ENCODE measurements around the gene ANKRD13B. TPM values are rescaled to one million over a fixed set of nuclear protein-coding genes. Genes with fewer than 3 reads are reported as not detected.

The ANKRD13B gene
- total RNA-seq, 1 donor from 2014 or later = 2.8 TPM

DNA sequence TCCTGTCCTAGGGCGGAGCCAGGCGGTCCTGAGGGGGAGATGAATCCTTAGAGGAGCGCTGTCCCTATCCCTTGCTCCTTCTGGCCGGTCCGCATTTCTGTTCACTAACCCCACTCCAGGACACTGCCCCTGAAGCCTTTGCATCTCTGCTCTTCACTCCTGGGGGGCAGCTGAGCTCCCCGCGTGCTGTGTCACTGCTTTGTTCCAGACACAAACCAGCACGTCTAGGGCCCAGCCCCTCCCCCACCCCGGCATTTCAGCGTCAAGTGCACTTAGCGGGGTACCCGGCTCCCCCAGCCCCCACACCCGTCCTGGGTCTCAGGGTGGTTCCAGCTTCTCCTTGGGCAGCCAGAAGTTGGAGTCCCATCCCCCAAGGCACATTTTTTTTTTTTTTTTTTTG, 20.9 kb downstream of the ANKRD13B start:
- TF ChIP-seq EZH2 (IDR thresholded peaks at IDR 0.05) (no peak), EZH2phosphoT487 (IDR thresholded peaks at IDR 0.05) (no peak)
- TF ChIP-seq, protein P1, sequence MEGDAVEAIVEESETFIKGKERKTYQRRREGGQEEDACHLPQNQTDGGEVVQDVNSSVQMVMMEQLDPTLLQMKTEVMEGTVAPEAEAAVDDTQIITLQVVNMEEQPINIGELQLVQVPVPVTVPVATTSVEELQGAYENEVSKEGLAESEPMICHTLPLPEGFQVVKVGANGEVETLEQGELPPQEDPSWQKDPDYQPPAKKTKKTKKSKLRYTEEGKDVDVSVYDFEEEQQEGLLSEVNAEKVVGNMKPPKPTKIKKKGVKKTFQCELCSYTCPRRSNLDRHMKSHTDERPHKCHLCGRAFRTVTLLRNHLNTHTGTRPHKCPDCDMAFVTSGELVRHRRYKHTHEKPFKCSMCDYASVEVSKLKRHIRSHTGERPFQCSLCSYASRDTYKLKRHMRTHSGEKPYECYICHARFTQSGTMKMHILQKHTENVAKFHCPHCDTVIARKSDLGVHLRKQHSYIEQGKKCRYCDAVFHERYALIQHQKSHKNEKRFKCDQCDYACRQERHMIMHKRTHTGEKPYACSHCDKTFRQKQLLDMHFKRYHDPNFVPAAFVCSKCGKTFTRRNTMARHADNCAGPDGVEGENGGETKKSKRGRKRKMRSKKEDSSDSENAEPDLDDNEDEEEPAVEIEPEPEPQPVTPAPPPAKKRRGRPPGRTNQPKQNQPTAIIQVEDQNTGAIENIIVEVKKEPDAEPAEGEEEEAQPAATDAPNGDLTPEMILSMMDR (IDR thresholded peaks at IDR 0.05) = no peak
- H3K27me3 Mint-ChIP-seq (ENCODE audit: insufficient read depth, low read depth) = peaks cover 25% of the 10 kb centered on the region
- H3K27me3 ChIP-seq = peaks cover 47% of the 10 kb centered on the region
- no peak overlapping the region for H3K9ac ChIP-seq
- H3K9me3 Mint-ChIP-seq = no peaks in the 10 kb centered on the region
- H3K9me3 ChIP-seq (ENCODE audit: low read depth) = no peaks in the 10 kb centered on the region
- no peaks in the 10 kb centered on the region for H3K79me2 ChIP-seq (ENCODE audit: low read depth)
- H3K27ac Mint-ChIP-seq = no peak overlapping the region
- no peak overlapping the region for H3K27ac ChIP-seq
- peaks cover 25% of the 10 kb centered on the region for H3K4me1 Mint-ChIP-seq
- peak overlapping the region; percentile 14 for H2AFZ ChIP-seq (replicated peaks)
- peaks cover 7% of the 10 kb centered on the region for H3K36me3 Mint-ChIP-seq
- H4K20me1 ChIP-seq (ENCODE audit: low read depth) = peaks cover 11% of the 10 kb centered on the region
- no peaks in the 10 kb centered on the region for H3K36me3 ChIP-seq
- peaks cover 40% of the 10 kb centered on the region for H3F3A ChIP-seq (ENCODE audit: low read depth)
- H3K4me3 Mint-ChIP-seq = peak overlapping the region; percentile 38
- H3K4me2 ChIP-seq = peak overlapping the region; percentile 84
- DNase-seq (ENCODE audit: low spot score) = no peak
- H3K4me1 ChIP-seq = peaks cover 23% of the 10 kb centered on the region
- no peak overlapping the region for H3K4me3 ChIP-seq

DNA sequence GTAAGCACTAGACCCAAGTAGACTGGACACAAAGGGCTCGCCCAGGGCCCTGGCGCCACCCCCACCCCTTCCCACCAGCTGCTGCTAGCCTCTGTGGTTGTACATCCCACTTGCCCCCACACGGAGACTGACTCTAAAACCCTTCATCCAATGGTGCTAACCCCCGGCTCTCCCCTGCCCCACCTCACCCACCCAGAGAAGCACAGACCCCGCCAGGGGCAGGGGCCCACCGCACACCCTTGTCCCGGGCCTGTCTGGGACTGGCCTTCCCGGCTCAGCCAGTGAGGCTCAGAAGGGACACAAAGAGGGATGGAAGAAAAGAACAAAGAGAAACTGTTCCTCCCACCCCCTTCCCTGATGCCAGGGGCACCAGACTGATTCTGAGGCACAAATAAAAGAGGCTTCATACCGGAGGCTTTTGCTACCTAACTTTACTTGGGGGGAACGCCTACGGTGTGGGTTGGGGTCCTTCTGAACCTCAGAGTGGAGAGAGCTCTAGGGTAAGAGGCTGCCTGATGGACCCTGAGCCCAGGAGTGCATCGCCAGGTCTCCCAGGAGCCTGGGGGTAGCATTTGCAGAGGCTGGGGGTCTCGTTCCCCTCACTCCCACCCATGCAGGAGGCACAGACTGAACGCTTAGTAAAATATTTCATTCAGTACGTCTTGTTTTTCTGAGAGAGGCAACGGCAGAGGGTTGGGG, 21.6 kb downstream of the ANKRD13B start:
- H3K4me2 ChIP-seq = peak overlapping the region; percentile 84

DNA sequence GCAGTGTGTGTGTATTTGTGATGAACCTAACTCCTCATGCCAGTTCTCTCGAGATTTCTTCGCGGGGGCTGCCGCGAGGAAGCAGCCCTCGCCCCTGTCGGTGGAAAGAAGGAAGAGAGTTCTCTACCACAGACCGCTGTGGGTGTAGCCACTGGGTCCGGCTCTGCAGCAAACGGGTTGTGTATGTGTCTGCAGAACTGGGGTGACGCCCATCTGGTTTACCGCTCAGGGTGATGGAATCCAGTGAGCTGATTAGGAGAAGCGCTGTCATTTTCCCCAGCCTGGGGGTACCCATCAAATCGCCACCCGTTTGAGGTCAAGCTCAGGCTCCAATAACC, 22.1 kb downstream of the ANKRD13B start:
- Histone ChIP-seq H3K9me3 (ENCODE audit: low read depth) (no peaks in the 10 kb centered on the region), H2AFZ (replicated peaks) (no peak overlapping the region), H3K4me1 (peaks cover 23% of the 10 kb centered on the region), H3K27me3 (peaks cover 58% of the 10 kb centered on the region), H3F3A (ENCODE audit: low read depth) (peaks cover 41% of the 10 kb centered on the region), H3K9ac (no peak overlapping the region), H4K20me1 (ENCODE audit: low read depth) (peaks cover 11% of the 10 kb centered on the region), H3K79me2 (ENCODE audit: low read depth) (no peaks in the 10 kb centered on the region), H3K27ac (no peak overlapping the region), H3K4me2 (peak overlapping the region; percentile 84), H3K4me3 (peak overlapping the region; percentile 47), H3K36me3 (no peaks in the 10 kb centered on the region)
- H3K9me3 Mint-ChIP-seq = no peaks in the 10 kb centered on the region
- DNase-seq (ENCODE audit: low spot score) = peak; percentile 37
- H3K4me1 Mint-ChIP-seq = peaks cover 28% of the 10 kb centered on the region
- H3K27ac Mint-ChIP-seq = no peak overlapping the region
- peaks cover 7% of the 10 kb centered on the region for H3K36me3 Mint-ChIP-seq
- peak overlapping the region; percentile 48 for H3K4me3 Mint-ChIP-seq
- no peak for TF ChIP-seq EZH2phosphoT487 (IDR thresholded peaks at IDR 0.05)
- TF ChIP-seq, protein P1 (IDR thresholded peaks at IDR 0.05) = no peak
- TF ChIP-seq EZH2 (IDR thresholded peaks at IDR 0.05) = no peak
- peaks cover 27% of the 10 kb centered on the region for H3K27me3 Mint-ChIP-seq (ENCODE audit: insufficient read depth, low read depth)

More for the DNA sequence above, 21.6 kb downstream of the ANKRD13B start:
- Histone ChIP-seq H3K9me3 (ENCODE audit: low read depth) (no peaks in the 10 kb centered on the region), H3K27me3 (peaks cover 53% of the 10 kb centered on the region), H2AFZ (replicated peaks) (no peak overlapping the region), H3K36me3 (no peaks in the 10 kb centered on the region), H3K27ac (no peak overlapping the region), H3F3A (ENCODE audit: low read depth) (peaks cover 41% of the 10 kb centered on the region), H4K20me1 (ENCODE audit: low read depth) (peaks cover 11% of the 10 kb centered on the region), H3K4me3 (no peak overlapping the region), H3K79me2 (ENCODE audit: low read depth) (no peaks in the 10 kb centered on the region), H3K9ac (no peak overlapping the region), H3K4me1 (peaks cover 23% of the 10 kb centered on the region)
- Mint-ChIP-seq H3K27ac (no peak overlapping the region), H3K27me3 (ENCODE audit: insufficient read depth, low read depth) (peaks cover 26% of the 10 kb centered on the region), H3K36me3 (peaks cover 7% of the 10 kb centered on the region), H3K4me1 (peaks cover 25% of the 10 kb centered on the region), H3K9me3 (no peaks in the 10 kb centered on the region), H3K4me3 (peak overlapping the region; percentile 48)
- TF ChIP-seq EZH2 (IDR thresholded peaks at IDR 0.05) = no peak
- TF ChIP-seq, protein P1 (IDR thresholded peaks at IDR 0.05) = no peak
- TF ChIP-seq EZH2phosphoT487 (IDR thresholded peaks at IDR 0.05) = no peak
- peak; percentile 62 for DNase-seq (ENCODE audit: low spot score)
